ENCODE results near the gene PKP3. TPM values are rescaled to one million over a fixed set of nuclear protein-coding genes. Genes with fewer than 3 reads are reported as not detected.
"Not testable (repeated sequence)": the region's sequence is repeated elsewhere in the genome, so short reads cannot be mapped to it uniquely, and the experiment has no call there.

The PKP3 gene
- total RNA-seq, 6 donors from 2014 or later: 33.4 to 86.3 (median 55.2) TPM

DNA sequence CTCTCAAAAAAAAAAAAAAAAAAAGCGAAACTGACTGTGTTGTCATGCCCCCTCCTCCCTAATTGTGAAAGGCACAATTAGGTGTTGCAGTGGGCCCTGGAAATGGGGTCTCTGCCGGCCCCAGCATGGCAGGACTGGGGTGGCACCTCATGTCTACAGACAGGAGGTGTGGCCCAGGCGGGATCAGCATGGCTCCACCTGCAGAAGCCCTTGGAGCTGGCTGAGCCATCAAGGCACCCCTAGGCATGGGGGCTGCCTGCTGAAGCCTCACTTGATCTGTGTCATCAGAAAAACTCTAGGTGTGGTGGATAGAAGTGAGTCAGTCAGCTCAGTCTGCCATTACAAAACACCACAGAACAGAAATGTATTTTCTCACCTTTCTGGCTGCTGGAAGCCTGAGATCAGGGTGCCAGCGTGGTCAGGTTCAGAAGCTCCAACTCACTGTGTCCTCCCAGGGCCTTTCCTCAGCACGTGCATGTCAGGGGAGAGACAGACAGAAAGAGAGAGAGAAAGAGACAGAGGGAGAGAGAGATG lies 34.8 kb upstream of the PKP3 start:
- Histone ChIP-seq H3K4me1 (peaks cover 12 to 17% (median 15%) of the 10 kb centered on the region in 4 donors), H3K27ac (no peak overlapping the region), H3K36me3 (no peaks in the 10 kb centered on the region), H3K9me3 (peaks cover 0 to 5% (median 0%) of the 10 kb centered on the region in 4 donors), H3K4me3 (no peak overlapping the region), H3K27me3 (no peaks in the 10 kb centered on the region)
- DNase-seq (no peak), ATAC-seq (ENCODE audit: low FRiP score in 2 of 2) (no peak)
- TF ChIP-seq POLR2AphosphoS5 (IDR thresholded peaks at IDR 0.05) (no peak), EP300 (IDR thresholded peaks at IDR 0.05) (no peak), CTCF (IDR thresholded peaks at IDR 0.05) (no peak), POLR2A (IDR thresholded peaks at IDR 0.05) (no peak)
- WGBS, 2 donors: 68 to 77% methylated on average over 4 to 5 of the region's 5 CpGs

DNA sequence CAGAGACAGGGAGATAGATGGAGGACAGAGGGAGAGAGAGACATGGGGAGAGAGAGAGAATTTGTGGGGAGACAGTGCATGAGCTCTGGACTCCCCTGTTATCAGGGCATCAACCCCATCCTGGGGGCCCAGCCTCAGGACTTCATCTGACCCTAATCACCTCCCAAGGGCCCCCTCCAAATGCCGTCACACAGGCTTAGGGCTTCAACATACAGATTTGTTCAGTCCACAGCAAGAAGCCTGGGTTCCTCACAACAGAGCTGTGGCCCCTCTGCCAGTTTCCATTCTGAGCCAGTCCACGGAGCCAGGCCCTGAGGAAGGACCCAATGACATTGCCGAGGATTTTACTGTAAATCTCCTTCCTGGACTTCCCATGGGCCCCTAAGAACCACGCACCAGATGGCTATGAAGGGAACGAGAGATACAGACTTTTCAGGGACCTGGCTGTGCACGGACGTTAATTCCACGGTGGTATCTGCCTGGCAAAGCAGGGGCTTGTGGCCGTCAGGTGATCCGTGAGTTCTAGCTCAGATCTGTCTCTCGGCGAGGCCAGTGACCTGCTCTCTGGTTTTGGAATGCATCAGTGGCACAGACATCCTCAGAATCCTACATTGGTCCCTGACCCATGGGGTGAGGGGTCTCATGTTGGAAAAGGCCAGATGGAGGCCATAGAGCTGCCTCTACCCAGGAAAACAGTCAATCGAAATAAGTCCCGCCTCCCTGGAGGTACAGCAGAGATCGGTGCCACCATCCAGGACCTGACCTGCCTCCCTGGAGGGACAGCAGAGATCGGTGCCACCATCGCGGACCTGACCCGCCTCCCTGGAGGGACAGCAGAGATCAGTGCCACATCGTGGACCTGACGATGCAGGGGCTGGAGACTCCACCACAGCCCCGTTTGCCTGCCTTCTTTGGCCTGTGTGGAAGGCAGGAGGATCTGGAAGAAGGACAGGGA lies 33.4 kb upstream of the PKP3 start:
- WGBS, 2 donors: 84 to 91% methylated on average over 17 to 22 of the region's 22 CpGs
- peak in 1 of 2 donors; percentile 36 for DNase-seq
- Histone ChIP-seq H3K27me3 (peaks cover 0 to 3% (median 0%) of the 10 kb centered on the region in 4 donors), H3K4me3 (no peak overlapping the region), H3K27ac (no peak overlapping the region), H3K4me1 (peaks cover 1 to 7% (median 3%) of the 10 kb centered on the region in 4 donors), H3K36me3 (no peaks in the 10 kb centered on the region), H3K9me3 (peaks cover 0 to 5% (median 0%) of the 10 kb centered on the region in 4 donors)
- no peak for TF ChIP-seq CTCF (IDR thresholded peaks at IDR 0.05)
- no peak for TF ChIP-seq POLR2AphosphoS5 (IDR thresholded peaks at IDR 0.05)
- TF ChIP-seq EP300 (IDR thresholded peaks at IDR 0.05): no peak
- TF ChIP-seq POLR2A (IDR thresholded peaks at IDR 0.05): no peak
- ATAC-seq (ENCODE audit: low FRiP score in 2 of 2): peak; percentile 26 to 33

DNA sequence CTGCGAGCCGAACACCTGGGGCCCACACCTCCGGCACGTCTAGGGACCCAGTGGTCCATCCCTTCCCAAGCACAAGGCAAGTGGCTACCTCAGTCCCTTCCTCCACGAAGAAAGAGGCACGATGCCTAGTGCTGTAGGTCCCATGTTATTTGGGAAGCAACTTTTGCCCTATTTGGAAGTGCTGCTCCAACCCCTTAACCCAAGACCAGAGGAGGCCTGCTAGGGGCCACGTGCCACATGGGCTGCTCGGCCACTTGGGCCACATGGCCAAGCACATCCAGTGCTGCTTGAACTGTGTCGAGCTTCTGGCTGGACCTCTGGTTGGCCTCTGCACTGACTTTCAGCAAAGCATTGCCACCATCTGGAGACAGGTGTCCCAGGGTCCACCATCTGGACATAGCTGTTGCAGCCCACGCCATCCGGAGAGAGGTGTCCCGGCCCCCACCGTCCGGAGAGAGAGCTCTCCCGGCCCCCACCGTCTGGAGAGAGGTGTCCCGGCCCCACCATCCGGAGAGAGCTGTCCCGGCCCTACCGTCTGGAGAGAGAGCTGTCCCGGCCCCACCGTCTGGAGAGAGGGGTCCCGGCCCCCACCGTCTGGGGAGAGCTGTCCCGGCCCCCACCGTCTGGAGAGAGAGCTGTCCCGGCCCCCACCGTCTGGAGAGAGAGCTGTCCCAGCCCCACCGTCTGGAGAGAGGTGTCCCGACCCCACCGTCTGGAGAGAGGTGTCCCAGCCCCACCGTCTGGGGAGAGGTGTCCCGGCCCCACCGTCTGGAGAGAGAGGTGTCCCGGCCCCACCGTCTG lies 31.2 kb upstream of the PKP3 start:
- Histone ChIP-seq H3K4me1 (peaks cover 0 to 5% (median 0%) of the 10 kb centered on the region in 4 donors), H3K4me3 (no peak overlapping the region), H3K9me3 (peaks cover 0 to 5% (median 0%) of the 10 kb centered on the region in 4 donors), H3K36me3 (no peaks in the 10 kb centered on the region), H3K27ac (no peak overlapping the region), H3K27me3 (peaks cover 0 to 10% (median 3%) of the 10 kb centered on the region in 4 donors)
- TF ChIP-seq EP300 (IDR thresholded peaks at IDR 0.05) (no peak), POLR2AphosphoS5 (IDR thresholded peaks at IDR 0.05) (no peak), CTCF (IDR thresholded peaks at IDR 0.05) (no peak), POLR2A (IDR thresholded peaks at IDR 0.05) (no peak)
- DNase-seq (peak in 1 of 2 donors; percentile 8), ATAC-seq (ENCODE audit: low FRiP score in 2 of 2) (no peak)
- 86 to 87% methylated on average over 4 to 13 of the region's 36 CpGs for WGBS, 2 donors

GRCh38 chr11:363443-363805 lies 30.6 kb upstream of the PKP3 start:
- H3K4me1 ChIP-seq; DNase-seq; H3K9me3 ChIP-seq; ATAC-seq (ENCODE audit: low FRiP score in 2 of 2); H3K4me3 ChIP-seq; H3K27ac ChIP-seq; H3K36me3 ChIP-seq: not testable (repeated sequence)
- WGBS, 2 donors: 88 to 90% methylated on average over 2 to 5 of the region's 22 CpGs
- H3K27me3 ChIP-seq: peaks cover 0 to 13% (median 9%) of the 10 kb centered on the region in 4 donors

Measured in upper lobe of left lung (tissue), 6 donors.